Measurements from ENCODE around the gene LY6G6D.
A peak's percentile ranks its signal among the peaks of the same experiment; 100 is the strongest.

The LY6G6D gene

GRCh38 chr6:31736021-31736767 lies 21.0 kb downstream of the LY6G6D start, which contains the start of gene CLIC1:
Gene CLIC1 (minus strand): TSS chr6:31736530. CDS start chr6:31736300, 230 bp downstream.
- peak; percentile 92 for DNase-seq (ENCODE audit: low spot score)

GRCh38 chr6:31736768-31737314 lies 21.7 kb downstream of the LY6G6D start:
- DNase-seq (ENCODE audit: low spot score), result no peak

- no peak for DNase-seq (ENCODE audit: low spot score)
Observed at GRCh38 chr6:31737315-31737990, 22.3 kb downstream of the LY6G6D start.

- DNase-seq (ENCODE audit: low spot score), result peak; percentile 81
Observed at GRCh38 chr6:31737991-31738979, 23.1 kb downstream of the LY6G6D start.

GRCh38 chr6:31739639-31740396 lies 24.7 kb downstream of the LY6G6D start, which contains the start of gene MSH5:
Gene MSH5 (plus strand): TSS chr6:31740005. CDS start chr6:31740467, 462 bp downstream.
- peak; percentile 99 for DNase-seq (ENCODE audit: low spot score)

GRCh38 chr6:31740397-31741223 lies 25.5 kb downstream of the LY6G6D start:
- no peak for DNase-seq (ENCODE audit: low spot score)

- DNase-seq (ENCODE audit: low spot score), result no peak
Observed at GRCh38 chr6:31741815-31742214, 26.7 kb downstream of the LY6G6D start.

GRCh38 chr6:31742894-31743293 lies 27.7 kb downstream of the LY6G6D start:
- no peak for DNase-seq (ENCODE audit: low spot score)

- DNase-seq (ENCODE audit: low spot score), result no peak
Observed at GRCh38 chr6:31744422-31744821, 29.3 kb downstream of the LY6G6D start.

- no peak for DNase-seq (ENCODE audit: low spot score)
Observed at GRCh38 chr6:31749301-31750036, 34.3 kb downstream of the LY6G6D start.

- no peak for DNase-seq (ENCODE audit: low spot score)
Observed at GRCh38 chr6:31750411-31751022, 35.4 kb downstream of the LY6G6D start.

GRCh38 chr6:31752739-31753319 lies 37.7 kb downstream of the LY6G6D start:
- peak; percentile 76 for DNase-seq (ENCODE audit: low spot score)

- no peak for DNase-seq (ENCODE audit: low spot score)
Observed at GRCh38 chr6:31758281-31758680, 43.1 kb downstream of the LY6G6D start.

GRCh38 chr6:31760790-31761189 lies 45.6 kb downstream of the LY6G6D start:
- no peak for DNase-seq (ENCODE audit: low spot score)

GRCh38 chr6:31761343-31761742 lies 46.2 kb downstream of the LY6G6D start:
- no peak for DNase-seq (ENCODE audit: low spot score)

- DNase-seq (ENCODE audit: low spot score), result no peak
Observed at GRCh38 chr6:31762356-31762755, 47.2 kb downstream of the LY6G6D start, which contains the start of gene SAPCD1. Gene SAPCD1 (plus strand): TSS chr6:31762656. CDS start chr6:31763055, 399 bp downstream.

- no peak for DNase-seq (ENCODE audit: low spot score)
Observed at GRCh38 chr6:31762878-31763618, 47.9 kb downstream of the LY6G6D start.

GRCh38 chr6:31763619-31763940 lies 48.4 kb downstream of the LY6G6D start:
- DNase-seq (ENCODE audit: low spot score), result peak; percentile 94
